Neuronal stem cell (in vitro differentiated cells): ENCODE data around the gene SRPRA.
"Not testable (repeated sequence)": the region's sequence is repeated elsewhere in the genome, so short reads cannot be mapped to it uniquely, and the experiment has no call there.

Source experiments
- DNase-seq: peaks from one replicate; pipeline ENCODE4 v3.0.0-alpha.2; 2013; ENCODE audit warnings: low spot score
- H2AFZ ChIP-seq: one replicate; pipeline ENCODE4 v1.6.1; 2013; ENCODE audit warnings: mild to moderate bottlenecking, low read length, inconsistent platforms
- H2AK5ac ChIP-seq: 2 replicates; pipeline ENCODE4 v1.6.1; 2013; ENCODE audit warnings: low read depth, mild to moderate bottlenecking, inconsistent platforms, low read length, moderate library complexity, mixed read lengths
- H2BK120ac ChIP-seq: 2 replicates; pipeline ENCODE4 v1.6.1; 2013; ENCODE audit warnings: low read depth, mild to moderate bottlenecking, inconsistent platforms, low read length, moderate library complexity, mixed read lengths
- H2BK12ac ChIP-seq: one replicate; pipeline ENCODE4 v1.6.1; 2013; ENCODE audit warnings: low read length, inconsistent platforms
- H2BK15ac ChIP-seq: 2 replicates; pipeline ENCODE4 v1.6.1; 2013; ENCODE audit warnings: mild to moderate bottlenecking, low read length, inconsistent platforms, mixed read lengths
- H2BK5ac ChIP-seq: one replicate; pipeline ENCODE4 v1.6.1; 2013; ENCODE audit warnings: inconsistent platforms, mild to moderate bottlenecking, low read length, moderate library complexity
- H3K14ac ChIP-seq: one replicate; pipeline ENCODE4 v1.6.1; 2013; ENCODE audit warnings: low read length, inconsistent platforms
- H3K18ac ChIP-seq: 2 replicates; pipeline ENCODE4 v1.6.1; 2013; ENCODE audit warnings: low read length, inconsistent platforms
- H3K23ac ChIP-seq: 2 replicates; pipeline ENCODE4 v1.6.1; 2013; ENCODE audit warnings: low read depth, mild to moderate bottlenecking, mixed read lengths, low read length, inconsistent platforms; ENCODE audit not compliant: poor library complexity
- H3K27ac ChIP-seq: replicated peaks from 3 replicates; pipeline ENCODE4 v1.5.1; 2013; ENCODE audit warnings: low read length, inconsistent platforms
- H3K27me3 ChIP-seq, 3 experiments: 2 replicates each; pipeline ENCODE4 v1.6.1; 2013; ENCODE audit warnings: low read length in 3 of 3, mild to moderate bottlenecking in 2 of 3, inconsistent platforms in 1 of 3, low read depth in 1 of 3, mixed read lengths in 1 of 3, moderate library complexity in 1 of 3; ENCODE audit not compliant: control insufficient read depth in 3 of 3, insufficient read depth in 3 of 3
- H3K36me3 ChIP-seq, 2 donors: replicated peaks in 1 of 2; 2 replicates each; pipeline ENCODE4 v1.6.1; 2013; ENCODE audit warnings: low read length in 2 of 2; ENCODE audit not compliant: control insufficient read depth in 2 of 2, insufficient read depth in 2 of 2
- H3K4ac ChIP-seq: 2 replicates; pipeline ENCODE4 v1.6.1; 2013; ENCODE audit warnings: inconsistent platforms, mild to moderate bottlenecking, low read length, moderate library complexity
- H3K4me1 ChIP-seq, 2 donors: 1 replicate in 1 of 2; 2 replicates in 1 of 2; pipeline ENCODE4 v1.6.1; 2013; ENCODE audit warnings: low read length in 2 of 2, low read depth in 1 of 2; ENCODE audit not compliant: control insufficient read depth in 2 of 2, insufficient read depth in 1 of 2
- H3K4me2 ChIP-seq: one replicate; pipeline ENCODE4 v1.6.1; 2013; ENCODE audit warnings: mild to moderate bottlenecking, low read length, inconsistent platforms; ENCODE audit not compliant: insufficient read depth, poor library complexity, severe bottlenecking
- H3K4me3 ChIP-seq, 2 donors: 2 replicates each; pipeline ENCODE4 v1.5.1; 2013; ENCODE audit warnings: low read length in 2 of 2, mild to moderate bottlenecking in 2 of 2, inconsistent platforms in 1 of 2, moderate library complexity in 1 of 2
- H3K79me1 ChIP-seq: one replicate; pipeline ENCODE4 v1.6.1; 2013; ENCODE audit warnings: low read depth, mild to moderate bottlenecking, inconsistent platforms, low read length, moderate library complexity
- H3K9ac ChIP-seq: one replicate; pipeline ENCODE4 v1.6.1; 2013; ENCODE audit warnings: mild to moderate bottlenecking, low read depth, low read length, inconsistent platforms; ENCODE audit not compliant: poor library complexity
- H3K9me3 ChIP-seq, 2 donors: replicated peaks in 1 of 2; 2 replicates each; pipeline versions ENCODE3 to v1.6.1; 2013; ENCODE audit warnings: low read length in 2 of 2, mild to moderate bottlenecking in 2 of 2, inconsistent platforms in 1 of 2, low read depth in 1 of 2, mixed read lengths in 1 of 2, moderate library complexity in 1 of 2; ENCODE audit not compliant: control insufficient read depth in 2 of 2, insufficient read depth in 1 of 2
- H4K8ac ChIP-seq: one replicate; pipeline ENCODE4 v1.6.1; 2013; ENCODE audit warnings: low read depth, mild to moderate bottlenecking, inconsistent platforms, low read length, moderate library complexity
- H4K91ac ChIP-seq: one replicate; pipeline ENCODE4 v1.6.1; 2013; ENCODE audit warnings: low read length, low read depth, mild to moderate bottlenecking, inconsistent platforms; ENCODE audit not compliant: poor library complexity
- WGBS, 2 donors: extraction: QIAGEN DNeasy Blood & Tissue Kit; methylation state at CpG; one replicate each; pipeline ENCODE4 v1.1.7; 2013; ENCODE audit warnings: missing lambda C conversion rate in 2 of 2, mixed read lengths in 1 of 2; ENCODE audit not compliant: insufficient read length in 2 of 2, insufficient replicate concordance in 1 of 2; ENCODE audit errors: extremely low coverage in 2 of 2; 5-methylcytosine and 5-hydroxymethylcytosine counted together

SRPRA gene

GRCh38 chr11:126255507-126255906 is 13.2 kb downstream of the SRPRA start:
- peaks cover 17 to 73% of the 10 kb centered on the region in 2 donors for H3K36me3 ChIP-seq
- H3K4me1 ChIP-seq, H3K9ac ChIP-seq, H3K4ac ChIP-seq, H2AK5ac ChIP-seq, H3K79me1 ChIP-seq, H2BK5ac ChIP-seq, H3K4me3 ChIP-seq, H4K91ac ChIP-seq, H3K27ac ChIP-seq, DNase-seq, H3K23ac ChIP-seq, H2AFZ ChIP-seq, H3K27me3 ChIP-seq, H3K14ac ChIP-seq, H3K9me3 ChIP-seq, H2BK15ac ChIP-seq, H3K18ac ChIP-seq, H4K8ac ChIP-seq, H2BK12ac ChIP-seq, H2BK120ac ChIP-seq, H3K4me2 ChIP-seq: not testable (repeated sequence)
- no CpG with 5 or more reads among the region's 5 CpGs for WGBS, 2 donors

GRCh38 chr11:126254819-126255218 is 13.9 kb downstream of the SRPRA start:
- Histone ChIP-seq H2AK5ac (no peak overlapping the region), H4K8ac (no peak overlapping the region), H4K91ac (no peak overlapping the region), H3K18ac (no peak overlapping the region), H2AFZ (no peak overlapping the region), H3K27me3 (no peaks in the 10 kb centered on the region), H3K4me1 (no peaks in the 10 kb centered on the region), H3K23ac (no peak overlapping the region), H3K4me3 (no peak overlapping the region), H3K79me1 (no peaks in the 10 kb centered on the region), H3K4ac (no peak overlapping the region), H2BK12ac (no peak overlapping the region), H3K27ac (no peak overlapping the region), H3K36me3 (peaks cover 17 to 69% of the 10 kb centered on the region in 2 donors), H3K4me2 (no peak overlapping the region), H2BK15ac (no peak overlapping the region), H3K9me3 (no peaks in the 10 kb centered on the region), H3K14ac (no peak overlapping the region), H2BK120ac (no peak overlapping the region), H3K9ac (no peak overlapping the region), H2BK5ac (no peak overlapping the region)
- WGBS, 2 donors = no CpG with 5 or more reads among the region's 1 CpG
- no peak for DNase-seq

GRCh38 chr11:126253265-126253664 is 15.4 kb downstream of the SRPRA start:
- Histone ChIP-seq H3K4me2 (no peak overlapping the region), H3K23ac (no peak overlapping the region), H2AK5ac (no peak overlapping the region), H3K9ac (no peak overlapping the region), H2AFZ (no peak overlapping the region), H3K4ac (no peak overlapping the region), H3K36me3 (peaks cover 19 to 66% of the 10 kb centered on the region in 2 donors), H4K8ac (no peak overlapping the region), H3K18ac (no peak overlapping the region), H2BK120ac (no peak overlapping the region), H3K4me1 (no peaks in the 10 kb centered on the region), H3K27me3 (no peaks in the 10 kb centered on the region), H2BK15ac (no peak overlapping the region), H4K91ac (no peak overlapping the region), H3K4me3 (no peak overlapping the region), H2BK12ac (no peak overlapping the region), H3K9me3 (no peaks in the 10 kb centered on the region), H2BK5ac (no peak overlapping the region), H3K79me1 (no peaks in the 10 kb centered on the region), H3K14ac (no peak overlapping the region), H3K27ac (no peak overlapping the region)
- WGBS, 2 donors = no CpG with 5 or more reads among the region's 4 CpGs
- DNase-seq = no peak

GRCh38 chr11:126246636-126247035 is 22.1 kb downstream of the SRPRA start:
- no CpG with 5 or more reads among the region's 2 CpGs for WGBS, 2 donors
- H2BK15ac ChIP-seq = no peak overlapping the region

More at GRCh38 chr11:126246636-126247035, 22.1 kb downstream of the SRPRA start:
- H2AFZ ChIP-seq = no peak overlapping the region
- no peak overlapping the region for H4K8ac ChIP-seq
- H3K27me3 ChIP-seq = no peaks in the 10 kb centered on the region
- H2BK5ac ChIP-seq = no peak overlapping the region
- no peaks in the 10 kb centered on the region for H3K4me1 ChIP-seq
- H2AK5ac ChIP-seq = no peak overlapping the region
- no peak overlapping the region for H3K14ac ChIP-seq
- H3K4me2 ChIP-seq = no peak overlapping the region
- no peak overlapping the region for H3K4me3 ChIP-seq
- no peak overlapping the region for H4K91ac ChIP-seq
- H2BK12ac ChIP-seq = no peak overlapping the region
- no peak overlapping the region for H3K18ac ChIP-seq
- DNase-seq = no peak
- no peak overlapping the region for H2BK120ac ChIP-seq
- H3K27ac ChIP-seq = no peak overlapping the region
- no peaks in the 10 kb centered on the region for H3K79me1 ChIP-seq
- no peak overlapping the region for H3K23ac ChIP-seq
- H3K36me3 ChIP-seq = peaks cover 7 to 45% of the 10 kb centered on the region in 2 donors
- H3K9me3 ChIP-seq = no peaks in the 10 kb centered on the region
- no peak overlapping the region for H3K4ac ChIP-seq
- H3K9ac ChIP-seq = no peak overlapping the region
